Osteoblast (primary cell): ENCODE data around the gene CCSER1. TPM values are rescaled to one million over a fixed set of nuclear protein-coding genes. Genes with fewer than 3 reads are reported as not detected.

Experiments used
- DNase-seq: peaks from one replicate; pipeline ENCODE4 v3.0.0; 2011; ENCODE audit warnings: low spot score, mixed read lengths; ENCODE audit not compliant: insufficient read length; ENCODE audit errors: missing footprints
- H2AFZ ChIP-seq: 2 replicates; pipeline ENCODE4 v1.6.0; 2011; ENCODE audit warnings: mild to moderate bottlenecking, low read length
- H3K27ac ChIP-seq: 2 replicates; pipeline ENCODE4 v1.5.1; 2011; ENCODE audit warnings: mild to moderate bottlenecking, low read depth, low read length, moderate library complexity
- H3K27me3 ChIP-seq: 2 replicates; pipeline ENCODE4 v1.6.0; 2012; ENCODE audit warnings: mild to moderate bottlenecking, control low read depth, inconsistent platforms, low read length, moderate library complexity; ENCODE audit not compliant: insufficient read depth
- H3K36me3 ChIP-seq: 2 replicates; pipeline ENCODE4 v1.5.1; 2011; ENCODE audit warnings: mild to moderate bottlenecking, low read length, control low read depth, moderate library complexity; ENCODE audit not compliant: insufficient read depth
- H3K4me1 ChIP-seq: 2 replicates; pipeline ENCODE4 v1.5.1; 2011; ENCODE audit warnings: mild to moderate bottlenecking, low read length, control low read depth, moderate library complexity; ENCODE audit not compliant: insufficient read depth
- H3K4me2 ChIP-seq: 2 replicates; pipeline ENCODE4 v1.6.0; 2011; ENCODE audit warnings: mild to moderate bottlenecking, low read length; ENCODE audit not compliant: insufficient read depth
- H3K4me3 ChIP-seq: fragments of 200-600 bp; sonication (generic); 3 replicates; pipeline ENCODE4 v1.5.1; 2012; ENCODE audit warnings: mild to moderate bottlenecking, low read length, inconsistent platforms; ENCODE audit not compliant: insufficient read depth
- H3K79me2 ChIP-seq: 2 replicates; pipeline ENCODE4 v1.6.0; 2012; ENCODE audit warnings: mild to moderate bottlenecking, low read length, control low read depth, inconsistent platforms; ENCODE audit not compliant: insufficient read depth
- H3K9me3 ChIP-seq: 2 replicates; pipeline ENCODE4 v1.5.1; 2011; ENCODE audit warnings: low read depth, low read length, control low read depth
- H4K20me1 ChIP-seq: 2 replicates; pipeline ENCODE4 v1.6.0; 2012; ENCODE audit warnings: mild to moderate bottlenecking, low read length, control low read depth; ENCODE audit not compliant: insufficient read depth
- CTCF ChIP-seq: IDR thresholded peaks from 2 replicates; pipeline ENCODE4 v1.5.1; 2011; ENCODE audit warnings: mild to moderate bottlenecking, low read depth, low read length, moderate library complexity; ENCODE audit errors: extremely low read depth
- total RNA-seq: library from RNA; depleted of rRNA; stranded (reverse); fragments of >200 nt; gene quantifications from 2 replicates; pipeline ENCODE4 v1.2.3, GENCODE V29; 2012

Gene CCSER1
- total RNA-seq, 1 donor: under 0.01 TPM

DNA sequence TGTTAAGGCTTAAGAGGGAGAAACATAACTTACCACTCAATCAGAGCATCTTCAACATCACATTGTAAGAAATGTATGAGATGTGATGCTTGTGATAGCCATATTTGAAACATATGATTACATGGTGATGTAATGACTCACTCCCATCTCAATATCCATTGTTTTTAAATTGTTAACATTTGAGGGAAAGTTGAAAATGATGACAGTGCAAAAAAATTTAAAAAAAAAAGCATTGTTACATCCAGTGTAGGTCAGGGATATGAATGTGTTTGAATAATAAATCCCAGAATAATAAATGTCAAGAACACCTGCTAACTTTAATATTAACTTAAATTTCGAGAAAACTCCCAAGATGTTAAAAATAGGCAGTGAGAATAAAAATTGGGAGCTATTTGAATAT, 6.4 kb upstream of the CCSER1 start:
- Histone ChIP-seq H3K4me1 (no peaks in the 10 kb centered on the region), H3K27me3 (no peaks in the 10 kb centered on the region), H3K9me3 (no peaks in the 10 kb centered on the region), H3K36me3 (no peaks in the 10 kb centered on the region), H3K79me2 (no peaks in the 10 kb centered on the region), H3K27ac (no peak overlapping the region), H4K20me1 (no peaks in the 10 kb centered on the region), H3K4me3 (no peak overlapping the region), H3K4me2 (no peak overlapping the region), H2AFZ (no peak overlapping the region)
- no peak for TF ChIP-seq CTCF
- no peak for DNase-seq

GRCh38 chr4:90121676-90122354, 5.4 kb upstream of the CCSER1 start:
- Histone ChIP-seq H3K4me1 (no peaks in the 10 kb centered on the region), H2AFZ (no peak overlapping the region), H3K79me2 (no peaks in the 10 kb centered on the region), H3K36me3 (no peaks in the 10 kb centered on the region), H3K27ac (no peak overlapping the region), H3K9me3 (no peaks in the 10 kb centered on the region), H3K4me2 (no peak overlapping the region), H3K4me3 (no peak overlapping the region), H4K20me1 (no peaks in the 10 kb centered on the region), H3K27me3 (no peaks in the 10 kb centered on the region)
- no peak for TF ChIP-seq CTCF
- DNase-seq: no peak

DNA sequence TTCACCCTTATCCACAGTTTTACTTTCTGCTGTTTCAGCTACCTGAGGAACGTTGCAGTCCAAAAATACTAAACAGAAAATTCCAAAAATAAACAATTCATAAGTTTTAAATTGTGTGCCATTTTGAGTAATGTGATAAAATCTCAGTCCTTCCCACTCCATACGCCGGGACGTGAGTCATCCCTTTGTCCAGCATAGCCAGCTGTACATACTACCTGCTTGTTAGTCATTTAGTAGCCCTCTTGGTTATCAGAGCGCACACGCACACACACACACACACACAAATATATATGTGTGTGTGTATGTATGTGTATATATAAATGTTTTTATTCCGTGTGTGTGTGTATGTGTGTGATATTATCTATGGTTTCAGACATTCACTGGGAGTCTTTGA, 4.8 kb upstream of the CCSER1 start:
- Histone ChIP-seq H3K9me3 (no peaks in the 10 kb centered on the region), H3K27ac (no peak overlapping the region), H3K4me2 (no peak overlapping the region), H3K27me3 (no peaks in the 10 kb centered on the region), H2AFZ (no peak overlapping the region), H3K4me3 (no peak overlapping the region), H3K4me1 (no peaks in the 10 kb centered on the region), H3K79me2 (no peaks in the 10 kb centered on the region), H4K20me1 (no peaks in the 10 kb centered on the region), H3K36me3 (no peaks in the 10 kb centered on the region)
- TF ChIP-seq CTCF: no peak
- no peak for DNase-seq

DNA sequence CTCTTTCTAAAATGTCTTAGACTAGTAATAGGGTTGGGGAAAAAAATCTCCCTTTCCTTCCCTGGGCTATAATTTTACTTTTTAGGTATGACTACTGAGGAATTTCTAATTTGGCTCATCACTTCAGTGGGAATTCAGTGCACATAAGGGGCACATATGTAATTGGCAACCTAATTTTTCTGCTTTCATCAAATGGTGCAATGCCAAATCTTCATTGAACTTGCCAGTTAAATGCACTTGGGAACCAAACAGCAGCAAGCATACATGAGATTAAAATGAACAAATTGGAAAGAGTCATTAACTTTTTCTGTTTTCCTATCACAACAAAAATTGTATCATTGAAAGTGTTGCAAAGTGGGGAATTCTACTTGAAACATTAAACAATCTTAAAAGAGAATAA, 2.9 kb upstream of the CCSER1 start:
- Histone ChIP-seq H3K27ac (no peak overlapping the region), H3K4me3 (no peak overlapping the region), H3K79me2 (no peaks in the 10 kb centered on the region), H3K4me1 (no peaks in the 10 kb centered on the region), H3K27me3 (peaks cover 3% of the 10 kb centered on the region), H3K36me3 (no peaks in the 10 kb centered on the region), H3K9me3 (no peaks in the 10 kb centered on the region), H3K4me2 (no peak overlapping the region), H2AFZ (no peak overlapping the region), H4K20me1 (no peaks in the 10 kb centered on the region)
- DNase-seq: no peak
- no peak for TF ChIP-seq CTCF
